HK-2 (cell line): Measurements from ENCODE around the gene SPR.
A peak's percentile ranks its signal among the peaks of the same experiment; 100 is the strongest.
"Not testable (repeated sequence)": the region's sequence is repeated elsewhere in the genome, so short reads cannot be mapped to it uniquely, and the experiment has no call there.

Experiments used
- DNase-seq: peaks from one replicate; pipeline ENCODE4 v3.0.0-alpha.2; 2018; ENCODE audit not compliant: unreplicated experiment

The SPR gene

DNA sequence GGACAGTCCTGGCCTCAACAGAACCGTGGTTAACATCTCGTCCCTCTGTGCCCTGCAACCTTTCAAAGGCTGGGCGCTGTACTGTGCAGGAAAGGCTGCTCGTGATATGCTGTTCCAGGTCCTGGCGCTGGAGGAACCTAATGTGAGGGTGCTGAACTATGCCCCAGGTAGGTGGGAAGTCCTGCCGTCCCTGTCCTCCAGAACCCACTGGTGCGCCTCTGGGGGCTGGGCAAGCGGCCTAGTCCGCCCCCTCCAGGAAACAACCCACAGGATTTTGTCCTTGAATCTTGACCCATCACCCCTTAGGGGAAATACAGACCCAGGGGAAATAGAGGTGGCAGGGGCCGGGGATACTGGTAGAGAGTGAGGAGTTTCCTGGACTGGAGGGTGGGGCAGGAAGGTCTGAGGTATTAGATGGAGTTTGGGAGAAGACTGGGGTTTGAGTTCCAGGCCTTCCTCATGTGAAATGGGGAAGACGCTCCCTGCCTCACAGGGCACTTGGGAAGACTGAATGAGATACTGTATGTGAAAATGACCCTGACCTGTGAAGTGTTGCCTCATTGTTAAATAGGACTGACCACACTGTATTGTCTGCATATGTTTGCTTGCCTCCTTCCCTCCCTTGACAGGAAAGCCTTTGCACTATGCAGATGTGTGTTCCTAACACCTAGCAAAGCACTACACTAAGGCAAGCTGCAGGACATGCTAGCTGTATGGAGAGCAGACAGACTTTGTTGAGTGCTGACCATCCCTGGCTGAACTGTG, 1.4 kb downstream of the SPR start:
- DNase-seq = no peak

DNA sequence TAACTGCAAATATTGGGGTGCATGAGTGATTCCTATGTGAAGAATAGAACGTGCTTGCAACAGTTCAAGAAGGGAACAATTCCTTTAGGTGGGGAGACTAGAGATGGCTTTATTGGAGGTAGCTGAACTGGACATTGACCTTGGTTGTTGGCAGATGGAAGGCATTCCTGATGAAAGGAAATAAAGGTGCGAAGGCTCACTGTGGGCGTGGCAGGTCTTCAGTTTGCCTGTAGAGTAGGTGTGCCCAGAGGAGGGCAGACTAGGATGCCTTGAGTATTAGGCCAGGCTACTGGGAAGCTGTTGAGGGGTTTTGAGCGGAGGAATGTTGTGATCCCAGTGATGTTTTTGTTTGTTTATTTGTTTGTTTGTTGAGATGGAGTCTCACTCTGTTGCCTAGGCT, 2.8 kb downstream of the SPR start:
- DNase-seq = no peak

DNA sequence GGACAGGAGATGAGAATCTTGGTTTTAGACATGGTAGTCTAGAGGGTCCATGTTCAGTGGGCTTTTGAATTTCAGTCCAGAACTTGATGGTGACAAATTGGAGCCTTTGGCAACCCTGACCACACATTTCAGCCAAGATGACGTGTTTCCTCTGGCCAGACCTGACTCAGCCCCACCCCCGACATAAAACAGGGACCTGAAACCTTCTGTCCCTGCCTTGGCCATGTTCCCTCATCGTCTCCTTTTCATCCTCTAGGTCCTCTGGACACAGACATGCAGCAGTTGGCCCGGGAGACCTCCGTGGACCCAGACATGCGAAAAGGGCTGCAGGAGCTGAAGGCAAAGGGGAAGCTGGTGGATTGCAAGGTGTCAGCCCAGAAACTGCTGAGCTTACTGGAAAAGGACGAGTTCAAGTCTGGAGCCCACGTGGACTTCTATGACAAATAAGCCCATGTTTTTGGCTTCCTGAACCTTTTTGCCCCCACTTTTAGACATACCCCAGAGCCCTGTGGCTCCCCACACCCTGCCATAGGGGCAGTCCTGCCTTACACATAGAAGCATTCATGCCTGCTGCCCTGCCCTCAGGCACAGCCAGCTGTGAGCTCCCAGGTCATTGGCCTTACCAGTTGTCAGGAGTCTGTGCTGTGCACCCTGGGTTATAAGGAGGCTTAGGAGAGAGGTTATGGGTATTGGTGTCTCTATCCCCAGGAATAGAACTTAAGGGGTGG, 4.0 kb downstream of the SPR start:
- DNase-seq = no peak

DNA sequence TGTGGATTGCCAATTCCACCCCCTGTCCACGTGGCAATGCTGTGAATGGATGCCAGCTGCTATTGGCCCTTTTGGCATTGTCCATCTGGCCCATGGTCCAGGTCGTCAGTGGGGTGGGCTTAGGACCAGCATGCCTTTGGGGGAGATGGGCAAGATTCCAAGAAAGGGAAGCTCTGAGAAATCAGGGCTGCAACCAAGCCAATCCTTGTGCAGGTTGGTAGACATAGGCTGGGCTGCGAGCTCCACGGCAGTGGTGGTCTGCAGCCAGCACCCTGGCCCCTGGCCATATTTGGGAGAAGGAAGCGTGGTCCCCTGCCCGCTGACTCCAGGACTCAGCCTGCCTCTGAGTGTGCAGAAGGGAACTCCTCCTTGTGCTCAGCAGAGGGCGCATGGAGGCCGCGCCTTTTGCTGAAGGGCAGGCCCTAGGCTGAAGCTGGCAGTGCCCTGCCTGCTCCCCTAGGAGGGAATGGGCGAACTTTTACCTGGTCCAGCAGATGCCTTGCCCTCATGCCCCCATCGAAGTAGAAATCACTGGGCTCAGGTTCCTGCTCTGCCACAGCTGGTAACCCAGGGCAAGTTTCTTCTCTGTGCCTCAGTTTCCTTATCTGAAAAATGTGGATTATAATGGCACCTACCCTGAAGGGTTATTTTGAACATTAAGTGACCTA, 5.4 kb downstream of the SPR start:
- peak; percentile 72 for DNase-seq

DNA sequence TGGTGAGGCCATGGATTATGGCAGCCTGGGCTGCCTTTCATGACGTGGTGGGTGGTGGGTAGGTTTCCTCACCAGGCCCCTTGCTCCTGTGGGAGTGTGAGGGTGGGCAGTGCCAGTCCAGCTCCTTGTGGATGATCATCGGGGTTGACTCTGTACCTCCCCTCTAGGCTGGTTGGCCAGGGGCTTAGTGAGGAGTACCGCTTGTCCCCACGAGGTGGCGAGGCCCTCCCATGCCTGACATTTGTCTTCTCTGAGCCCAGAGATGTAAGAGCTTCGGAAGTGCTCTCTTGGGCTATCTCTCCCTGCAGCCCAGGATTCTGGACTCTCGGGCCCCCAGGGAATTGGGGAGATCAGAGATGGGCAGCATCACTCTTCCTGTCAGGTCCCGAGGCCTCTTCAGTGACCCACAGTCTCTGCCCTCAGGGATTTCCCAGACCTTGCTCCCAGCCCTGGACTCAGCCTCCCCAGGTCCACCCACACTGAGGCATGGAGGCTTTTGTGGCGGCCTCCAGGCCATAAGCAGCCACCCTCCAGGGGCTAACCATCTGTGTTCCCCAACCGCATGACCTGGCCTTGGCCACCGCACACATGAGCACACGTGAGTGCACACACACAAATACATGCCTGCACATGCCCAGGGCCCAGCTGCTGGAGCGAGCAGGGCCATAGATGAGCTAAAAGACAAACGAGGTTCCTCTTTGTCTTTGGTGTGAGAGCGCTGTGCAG, 6.5 kb downstream of the SPR start:
- peak; percentile 72 for DNase-seq

DNA sequence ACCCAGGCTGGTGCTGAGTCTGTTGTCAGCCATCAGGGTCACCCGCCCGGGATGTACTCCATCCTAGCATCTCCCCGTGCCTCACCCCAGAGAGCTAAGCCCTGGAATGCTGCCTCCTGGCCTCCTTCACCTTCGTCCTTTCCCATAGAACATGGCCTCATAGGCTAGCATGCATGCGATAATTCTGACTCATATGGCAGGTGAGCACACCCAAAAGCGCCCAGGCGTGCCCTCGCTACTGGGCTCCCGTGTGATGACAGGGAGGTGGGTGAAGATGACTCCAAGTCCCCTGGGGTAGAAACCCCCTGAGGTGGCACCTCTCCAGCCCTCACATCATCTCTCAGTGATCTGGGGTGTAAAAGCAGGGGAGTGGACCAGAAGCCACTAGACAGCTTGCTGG, 7.3 kb downstream of the SPR start:
- no peak for DNase-seq

DNA sequence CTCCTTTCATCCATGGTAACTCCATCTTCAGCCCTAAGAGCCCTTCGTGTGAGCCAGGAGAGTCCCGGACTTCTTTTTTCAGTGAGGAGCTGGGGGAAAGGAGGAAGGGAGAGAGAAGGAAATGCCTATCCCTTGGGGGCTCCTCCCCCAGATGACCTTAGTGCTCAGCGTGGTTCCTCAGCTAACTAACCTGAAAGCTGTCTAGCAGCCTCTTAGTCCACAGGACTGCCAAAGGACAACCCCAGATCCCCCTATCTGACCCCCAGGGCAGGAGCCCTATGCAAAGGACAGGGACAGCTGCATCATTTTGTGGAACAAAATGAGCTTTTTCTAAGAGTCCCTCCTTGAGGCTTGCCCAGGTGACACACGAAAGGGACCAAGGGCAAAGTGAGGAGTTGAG, 7.9 kb downstream of the SPR start:
- no peak for DNase-seq

DNA sequence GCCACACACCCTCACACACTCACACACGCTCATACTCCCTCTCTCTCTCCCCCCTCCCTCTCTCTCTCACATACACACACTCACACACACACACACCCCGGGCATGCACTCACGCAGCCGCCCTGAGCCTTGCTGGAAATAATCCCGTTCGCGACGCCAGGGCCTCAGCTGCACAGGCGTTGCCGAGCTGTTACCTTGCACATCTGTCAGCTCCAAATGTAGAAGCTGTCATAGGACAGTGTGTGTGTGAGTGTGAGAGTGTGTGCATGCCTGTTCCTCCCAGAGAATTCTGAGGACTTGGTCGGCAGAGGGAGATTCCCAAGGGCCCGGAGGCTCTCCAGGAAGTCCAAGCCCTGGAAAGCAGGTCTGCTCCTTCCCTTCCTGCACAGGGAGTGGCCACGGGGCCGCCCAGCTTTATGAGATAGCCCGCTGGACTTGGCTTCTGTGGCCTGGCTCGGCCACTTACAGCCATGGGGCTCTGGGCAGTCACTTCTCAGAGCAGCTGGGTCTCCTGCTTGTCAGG, 8.6 kb downstream of the SPR start:
- peak; percentile 54 for DNase-seq

DNA sequence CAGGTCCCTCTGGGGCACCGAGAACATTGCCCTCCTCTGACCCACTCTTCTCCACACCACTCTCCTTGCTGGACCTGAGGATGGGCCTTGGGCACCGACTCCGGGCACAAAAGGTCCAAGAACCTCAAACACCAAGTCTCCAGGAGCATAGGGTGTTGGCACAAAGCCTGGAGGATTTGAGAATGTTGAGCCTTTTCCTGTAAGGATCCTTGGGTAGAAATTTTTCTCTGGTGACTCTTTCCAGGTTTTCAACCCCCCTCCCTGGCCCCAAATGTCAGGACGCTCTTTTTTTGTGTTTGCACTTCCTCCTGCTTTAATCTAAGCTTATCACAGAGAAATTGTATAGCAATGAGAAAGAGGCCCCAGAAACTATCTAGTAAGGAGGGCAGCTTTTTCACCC, 9.2 kb downstream of the SPR start:
- no peak for DNase-seq

DNA sequence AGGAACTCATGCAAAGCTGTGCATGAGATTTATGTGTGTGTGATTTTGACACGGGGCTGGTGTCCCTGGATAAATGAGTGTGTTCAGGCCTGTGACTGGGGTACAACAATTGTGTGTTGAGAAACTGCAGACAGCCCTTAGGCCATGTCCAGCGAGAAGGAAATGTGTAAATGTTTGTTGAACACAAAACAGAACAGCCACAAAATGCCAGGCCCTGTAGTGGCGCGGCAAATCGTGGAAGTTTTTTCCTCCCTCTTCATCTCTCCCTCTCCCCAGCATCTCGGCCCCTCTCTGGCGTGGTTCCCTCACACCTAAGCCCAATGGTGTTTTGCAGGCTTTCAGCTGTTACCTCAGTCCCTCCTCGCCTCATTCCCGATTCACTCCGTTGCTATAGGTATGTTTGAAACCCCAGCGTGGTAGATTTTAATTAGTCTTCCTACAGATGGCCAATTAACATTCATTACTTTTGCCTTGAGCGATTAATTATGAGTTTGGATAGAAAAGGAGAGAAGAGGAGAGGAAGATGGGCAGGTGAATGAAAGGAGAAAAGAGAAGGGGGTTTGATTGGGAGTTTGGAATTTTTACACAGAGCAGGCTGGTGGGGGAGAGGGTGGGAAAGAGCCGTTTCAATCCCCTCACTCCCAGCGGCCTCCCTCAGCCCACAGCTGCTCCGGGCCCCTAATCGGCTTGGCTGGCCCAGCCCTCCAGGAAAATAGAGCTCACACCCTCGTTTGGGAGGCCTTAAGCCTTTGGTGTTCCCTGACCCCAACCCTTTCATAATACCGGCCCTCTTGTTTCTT, 10.8 kb downstream of the SPR start:
- DNase-seq = no peak

DNA sequence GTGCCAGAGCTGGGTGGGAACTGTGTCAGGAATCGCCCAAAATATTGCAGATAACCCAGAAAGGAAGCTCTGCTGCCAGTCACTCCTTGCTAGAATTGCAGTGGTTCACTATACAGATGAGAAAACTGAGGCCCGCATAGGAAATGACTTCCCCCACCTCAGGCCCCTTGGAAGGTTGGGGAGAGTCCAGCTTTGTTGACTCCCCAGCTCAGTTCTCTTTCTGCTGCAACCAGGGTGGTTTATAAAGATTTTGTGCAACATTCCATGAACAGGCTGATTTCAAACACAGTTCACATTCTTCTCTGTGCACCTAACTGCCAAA, 11.3 kb downstream of the SPR start:
- no peak for DNase-seq

DNA sequence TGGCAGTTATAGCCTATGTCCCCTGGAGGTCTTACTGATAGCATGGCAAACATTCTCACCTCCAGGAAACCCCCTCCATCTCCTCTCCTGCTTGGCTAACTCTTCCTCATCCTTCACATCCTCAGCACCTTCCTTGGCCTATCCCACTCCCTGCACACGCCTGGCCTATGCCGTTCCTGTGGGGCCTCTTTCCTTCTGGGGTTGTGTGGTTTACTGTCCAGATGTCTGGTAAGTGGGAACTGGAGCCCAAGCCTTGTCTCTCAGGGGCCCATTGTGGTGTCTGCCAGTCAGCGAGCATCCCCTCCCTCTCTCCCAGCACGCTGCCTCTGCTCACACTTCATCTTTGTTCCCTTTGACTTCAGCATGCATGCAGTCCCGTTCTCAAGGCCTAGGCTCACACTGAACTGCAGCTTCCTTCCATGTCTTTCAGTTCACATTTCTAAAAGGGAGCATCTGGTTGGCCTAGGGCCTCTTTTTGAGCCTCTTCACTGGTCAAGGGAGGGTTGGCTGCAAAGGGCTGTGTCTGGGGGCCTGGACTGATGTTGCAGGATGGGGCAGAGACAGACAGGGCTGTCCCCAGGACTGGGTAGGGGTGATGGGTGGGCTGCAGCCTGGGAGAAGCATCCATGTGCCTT, 13.1 kb downstream of the SPR start:
- DNase-seq = no peak

DNA sequence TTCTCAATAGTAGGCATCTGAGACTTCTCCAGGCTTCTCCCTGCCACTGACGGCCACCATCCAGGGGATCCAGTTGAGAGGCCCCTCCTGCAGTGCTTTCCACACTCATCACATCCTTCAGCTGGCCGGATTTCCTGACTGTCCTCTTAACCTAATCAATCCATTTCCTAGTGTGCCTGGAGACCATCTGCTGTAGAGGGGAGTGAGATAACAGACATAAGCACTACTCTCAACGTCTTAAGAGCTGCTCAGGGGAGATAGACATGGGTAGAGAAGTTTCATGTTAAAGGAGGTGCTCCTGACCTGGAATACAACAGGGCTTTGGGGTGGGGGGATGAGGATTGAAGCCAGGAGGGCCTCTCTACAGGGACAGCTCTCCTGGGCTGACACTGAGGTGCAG, 14.2 kb downstream of the SPR start:
- no peak for DNase-seq

DNA sequence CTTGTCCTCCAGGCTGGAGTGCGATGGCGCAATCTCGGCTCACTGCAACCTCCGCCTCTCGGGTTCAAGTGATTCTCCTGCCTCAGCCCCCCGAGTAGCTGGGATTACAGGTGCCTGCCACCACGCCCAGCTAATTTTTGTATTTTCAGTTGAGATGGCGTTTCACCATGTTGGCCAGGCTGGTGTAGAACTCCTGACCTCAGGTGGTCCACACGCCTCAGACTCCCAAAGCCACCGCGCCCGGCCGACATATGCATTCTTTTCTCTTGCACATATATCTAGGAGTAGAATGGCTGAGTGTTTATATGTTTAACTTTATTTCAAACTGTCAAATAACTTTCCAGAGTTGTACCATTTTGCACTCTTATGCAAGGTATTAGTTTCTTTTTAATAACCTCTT, 20.2 kb downstream of the SPR start:
- not testable (repeated sequence) for DNase-seq

DNA sequence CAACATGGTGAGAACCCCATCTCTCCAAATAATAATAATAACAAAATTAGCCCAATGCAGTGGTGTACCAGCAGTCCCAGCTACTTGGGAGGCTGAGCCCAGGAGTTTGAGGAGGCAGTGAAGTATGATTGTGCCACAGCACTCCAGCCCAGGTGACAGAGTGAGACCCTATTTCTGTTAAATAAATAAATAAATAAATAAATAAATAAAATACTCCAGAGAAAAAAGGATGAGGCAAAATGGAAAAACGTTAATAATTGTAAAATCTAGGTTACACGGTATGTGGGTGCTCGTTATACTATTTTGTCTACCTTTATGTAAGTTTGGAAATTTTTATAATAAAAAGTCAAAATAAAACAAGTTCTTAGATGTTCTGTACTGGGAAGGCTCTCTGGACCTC, 21.5 kb downstream of the SPR start:
- DNase-seq = no peak

DNA sequence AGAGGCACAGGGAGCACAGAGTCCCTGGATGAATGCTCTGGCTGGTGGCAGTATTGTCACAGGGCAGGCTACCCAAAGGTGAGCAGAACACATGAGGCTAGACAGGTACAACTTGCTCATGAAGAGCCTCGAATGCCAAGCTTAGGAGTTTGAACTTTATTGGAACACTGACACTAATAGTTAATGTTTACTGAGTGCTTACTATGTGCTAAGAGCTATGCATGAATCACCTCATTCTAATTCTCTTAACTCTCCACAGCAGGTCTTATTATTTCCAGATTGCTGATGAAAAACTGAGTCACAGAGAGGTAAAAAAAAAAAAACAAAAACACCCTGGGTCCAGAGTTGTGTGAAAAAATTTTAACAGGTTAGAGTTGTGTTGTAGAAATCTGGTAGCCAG, 24.0 kb downstream of the SPR start:
- no peak for DNase-seq

DNA sequence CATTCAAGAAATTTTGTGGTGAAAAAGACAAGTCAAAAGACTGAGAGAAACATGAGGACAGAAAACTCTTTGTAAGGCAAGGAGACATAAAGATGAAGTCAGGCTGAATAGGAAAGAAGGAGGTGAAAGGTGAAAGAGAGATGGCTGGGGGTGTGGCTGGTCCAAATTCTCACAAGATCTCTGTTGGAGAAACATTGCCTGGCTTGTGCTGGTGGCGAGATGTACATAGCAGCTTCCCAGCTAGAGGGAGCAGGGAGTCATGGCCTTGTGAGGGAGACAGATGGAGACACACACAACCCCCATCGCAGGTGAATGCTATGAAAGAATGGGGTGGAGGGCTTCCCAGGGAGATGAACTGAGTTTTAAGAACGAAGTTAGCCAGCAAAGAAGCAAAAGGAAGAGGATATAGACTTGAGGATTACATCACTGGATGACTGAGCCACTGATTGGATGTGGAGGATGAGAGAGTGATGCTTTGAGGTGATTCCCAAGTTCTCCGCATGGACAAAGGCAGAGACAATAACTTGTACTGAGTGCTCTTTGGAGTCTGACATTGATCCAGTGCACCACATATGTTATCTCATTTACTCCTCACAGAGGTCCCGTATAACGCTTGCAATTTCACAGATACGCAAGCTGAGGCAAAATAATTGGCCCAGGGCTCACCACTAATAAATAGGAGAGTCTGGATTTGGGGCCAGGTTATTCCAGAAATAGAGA, 26.4 kb downstream of the SPR start:
- no peak for DNase-seq

DNA sequence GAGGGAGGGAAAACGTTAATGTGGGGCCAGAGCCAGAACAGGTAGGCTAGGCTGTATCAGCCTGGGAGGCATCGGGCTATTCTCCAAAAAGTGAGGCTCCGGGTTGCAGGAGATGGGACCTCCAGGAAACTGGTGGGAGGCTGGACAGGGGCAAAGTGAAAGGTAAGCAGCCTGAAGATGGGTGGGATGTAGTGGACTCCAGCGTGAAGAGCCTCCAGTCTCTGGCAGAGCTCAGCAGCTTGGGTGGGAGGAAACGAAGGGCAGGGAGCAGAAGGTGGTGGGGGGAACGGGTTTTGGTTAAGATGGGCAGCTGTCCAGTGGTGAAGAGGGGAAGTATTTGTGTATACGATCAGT, 27.0 kb downstream of the SPR start:
- DNase-seq = no peak

DNA sequence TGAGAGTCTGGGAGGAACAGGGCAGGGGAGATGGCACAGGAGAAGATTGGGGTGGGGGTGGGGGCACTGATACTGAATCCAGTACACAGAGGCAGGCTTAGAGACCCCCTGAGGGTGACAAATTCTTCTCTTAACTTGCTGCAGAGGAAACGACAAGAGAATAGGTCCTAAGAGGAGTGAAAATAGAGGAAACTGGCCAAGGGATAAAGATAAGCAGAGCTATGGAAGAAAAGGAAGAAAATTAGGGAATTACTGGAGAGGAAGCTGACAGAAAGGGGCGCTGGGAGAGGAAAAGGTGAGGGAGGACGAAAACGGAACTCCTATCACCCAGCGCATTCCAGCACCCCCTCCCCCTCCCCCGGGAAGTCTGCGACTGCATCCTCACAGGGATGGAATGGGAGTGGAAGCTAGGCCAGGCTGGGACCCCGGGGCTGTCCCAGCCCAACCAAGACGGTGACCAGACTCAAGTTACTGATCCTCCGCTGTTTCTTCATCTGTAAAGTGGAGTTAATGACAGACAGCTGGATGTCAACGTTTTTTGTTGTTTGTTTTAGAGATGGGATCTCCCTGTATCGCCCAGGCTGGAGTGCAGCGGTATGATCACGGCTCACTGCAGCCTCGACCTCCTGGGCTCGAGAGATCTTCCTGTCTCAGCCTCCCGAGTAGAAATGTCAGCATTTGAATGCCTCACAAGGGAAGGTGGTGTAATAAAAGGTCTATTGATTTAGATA, 27.5 kb downstream of the SPR start:
- no peak for DNase-seq
